D341Med (cell line): ENCODE results near the gene STPG1.

ENCODE experiments used
- DNase-seq: peaks from one replicate; pipeline ENCODE4 v3.0.0; 2012; ENCODE audit warnings: low spot score

The STPG1 gene

GRCh38 chr1:24341260-24341659 is 72.3 kb downstream of the STPG1 start:
- peak; percentile 81 for DNase-seq

- no peak for DNase-seq
These were observed 72.8 kb downstream of the STPG1 start for GRCh38 chr1:24340770-24341169.

GRCh38 chr1:24339996-24340395 is 73.6 kb downstream of the STPG1 start:
- DNase-seq: no peak

- DNase-seq: no peak
These were observed 75.1 kb downstream of the STPG1 start for GRCh38 chr1:24338447-24338846.

GRCh38 chr1:24337455-24337854 is 76.1 kb downstream of the STPG1 start:
- DNase-seq: no peak

GRCh38 chr1:24336075-24336474 is 77.5 kb downstream of the STPG1 start:
- DNase-seq: no peak

- no peak for DNase-seq
These were observed 81.5 kb downstream of the STPG1 start for GRCh38 chr1:24331961-24332673.

- DNase-seq: no peak
These were observed 83.6 kb downstream of the STPG1 start for GRCh38 chr1:24329797-24330543.

- DNase-seq: no peak
These were observed 84.3 kb downstream of the STPG1 start for GRCh38 chr1:24329331-24329730.

GRCh38 chr1:24327891-24328290 is 85.7 kb downstream of the STPG1 start:
- no peak for DNase-seq

- no peak for DNase-seq
These were observed 86.1 kb downstream of the STPG1 start for GRCh38 chr1:24327486-24327885.

- no peak for DNase-seq
These were observed 87.8 kb downstream of the STPG1 start for GRCh38 chr1:24325587-24326449.

GRCh38 chr1:24324903-24325302 is 88.7 kb downstream of the STPG1 start:
- no peak for DNase-seq

- DNase-seq: no peak
These were observed 90.3 kb downstream of the STPG1 start for GRCh38 chr1:24323281-24323680.

- no peak for DNase-seq
These were observed 91.0 kb downstream of the STPG1 start for GRCh38 chr1:24322470-24323177.

GRCh38 chr1:24321697-24322469 is 91.7 kb downstream of the STPG1 start:
- DNase-seq: no peak

GRCh38 chr1:24321126-24321525 is 92.5 kb downstream of the STPG1 start:
- no peak for DNase-seq

GRCh38 chr1:24319962-24320361 is 93.6 kb downstream of the STPG1 start:
- DNase-seq: no peak

GRCh38 chr1:24319312-24319863 is 94.2 kb downstream of the STPG1 start, which contains the start of gene GRHL3:
Gene GRHL3, plus strand, starts transcription at chr1:24319357. Its CDS starts 195 bp downstream, at chr1:24319552.
- DNase-seq: no peak

GRCh38 chr1:24318615-24319311 is 94.8 kb downstream of the STPG1 start:
- no peak for DNase-seq
